GM12801 (cell line): ENCODE measurements around the gene SERPINF2.

Source experiments
- TF ChIP-seq, protein P1 (sequence below): IDR thresholded peaks from one replicate; pipeline ENCODE4 v1.5.1; 2011; ENCODE audit warnings: control low read depth; ENCODE audit not compliant: insufficient read length; ENCODE audit errors: extremely low read depth

The SERPINF2 gene

DNA sequence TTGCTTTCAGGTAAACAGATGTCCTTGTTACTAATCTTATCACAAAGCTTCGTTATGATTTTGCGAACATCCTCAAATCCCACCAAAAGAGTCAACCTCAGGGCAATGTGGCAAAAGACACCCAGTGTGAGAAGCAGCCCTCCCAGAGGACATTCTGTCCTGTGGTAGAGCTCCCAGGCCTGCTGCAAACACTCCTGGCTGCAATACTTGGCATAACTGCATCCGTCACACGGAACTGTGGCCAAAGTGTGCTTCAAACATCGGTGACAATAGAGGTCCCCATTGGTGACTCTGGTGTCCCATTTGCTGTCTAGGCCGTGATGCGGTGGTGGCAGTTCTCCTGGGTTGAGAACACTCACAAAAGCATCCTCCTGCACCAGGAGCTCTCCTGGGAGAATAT lies 57.6 kb downstream of the SERPINF2 start:
- TF ChIP-seq, protein P1, sequence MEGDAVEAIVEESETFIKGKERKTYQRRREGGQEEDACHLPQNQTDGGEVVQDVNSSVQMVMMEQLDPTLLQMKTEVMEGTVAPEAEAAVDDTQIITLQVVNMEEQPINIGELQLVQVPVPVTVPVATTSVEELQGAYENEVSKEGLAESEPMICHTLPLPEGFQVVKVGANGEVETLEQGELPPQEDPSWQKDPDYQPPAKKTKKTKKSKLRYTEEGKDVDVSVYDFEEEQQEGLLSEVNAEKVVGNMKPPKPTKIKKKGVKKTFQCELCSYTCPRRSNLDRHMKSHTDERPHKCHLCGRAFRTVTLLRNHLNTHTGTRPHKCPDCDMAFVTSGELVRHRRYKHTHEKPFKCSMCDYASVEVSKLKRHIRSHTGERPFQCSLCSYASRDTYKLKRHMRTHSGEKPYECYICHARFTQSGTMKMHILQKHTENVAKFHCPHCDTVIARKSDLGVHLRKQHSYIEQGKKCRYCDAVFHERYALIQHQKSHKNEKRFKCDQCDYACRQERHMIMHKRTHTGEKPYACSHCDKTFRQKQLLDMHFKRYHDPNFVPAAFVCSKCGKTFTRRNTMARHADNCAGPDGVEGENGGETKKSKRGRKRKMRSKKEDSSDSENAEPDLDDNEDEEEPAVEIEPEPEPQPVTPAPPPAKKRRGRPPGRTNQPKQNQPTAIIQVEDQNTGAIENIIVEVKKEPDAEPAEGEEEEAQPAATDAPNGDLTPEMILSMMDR = no peak

DNA sequence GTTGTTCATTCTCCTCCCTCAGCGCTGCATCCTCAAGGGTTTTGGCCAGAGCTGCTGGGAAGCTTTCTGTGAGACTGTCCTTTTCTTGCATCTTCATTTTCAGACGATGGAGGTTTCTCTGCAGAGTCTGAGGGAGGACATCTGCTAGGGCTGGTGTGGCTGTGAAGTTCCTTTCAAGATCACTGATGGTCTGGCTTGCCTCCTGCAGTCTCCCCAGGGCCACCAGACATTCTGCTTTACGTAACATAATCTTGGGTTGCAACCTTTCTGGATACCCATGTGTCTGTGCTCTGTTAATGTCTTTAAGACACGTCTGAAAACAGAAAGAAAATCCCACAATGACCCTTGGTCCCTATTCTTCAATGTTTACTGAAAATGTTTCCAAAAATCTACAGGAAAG lies 58.0 kb downstream of the SERPINF2 start:
- TF ChIP-seq, protein P1 = no peak

DNA sequence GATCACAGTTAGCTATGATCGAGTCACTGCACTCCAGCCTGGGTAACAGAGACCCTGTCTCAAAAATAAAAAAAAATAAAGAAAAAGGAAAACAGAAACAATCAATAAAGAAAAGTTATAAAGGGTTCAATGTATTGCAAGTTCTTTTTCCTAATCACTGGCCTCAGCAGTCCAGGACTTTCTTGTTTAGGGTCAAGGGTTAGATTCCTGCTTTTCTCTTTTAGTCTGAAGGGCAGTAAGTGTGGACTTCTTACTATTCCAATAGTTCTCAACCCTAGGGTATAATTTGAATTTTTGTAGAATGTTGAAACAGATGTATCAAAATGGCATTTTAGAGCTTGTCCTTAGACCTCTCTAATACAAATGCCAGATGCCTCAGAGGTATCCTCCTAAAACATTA lies 59.8 kb downstream of the SERPINF2 start:
- TF ChIP-seq, protein P1 = no peak

DNA sequence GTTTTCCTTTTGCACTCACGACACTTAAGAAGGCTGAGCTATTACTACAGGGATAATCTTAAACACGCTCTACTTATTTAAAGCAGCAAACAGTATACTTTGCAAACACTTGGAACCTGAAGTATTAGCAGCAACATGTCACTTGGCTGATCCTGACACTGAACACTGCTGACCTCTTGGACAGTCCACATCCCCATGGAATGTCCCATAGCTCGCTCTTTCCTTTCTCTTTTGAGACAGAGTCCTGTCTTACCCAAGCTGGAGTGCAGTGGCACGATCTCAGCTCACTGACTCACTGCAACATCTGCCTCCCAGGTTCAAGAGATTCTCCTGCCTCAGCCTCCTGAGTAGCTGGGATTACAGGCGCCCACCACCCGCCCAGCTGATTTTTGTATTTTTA lies 60.6 kb downstream of the SERPINF2 start:
- TF ChIP-seq, protein P1 = no peak
